Osteoblast (primary cell): ENCODE results near the gene ADGRG3. TPM values are rescaled to one million over a fixed set of nuclear protein-coding genes. Genes with fewer than 3 reads are reported as not detected.

ENCODE experiments used
- DNase-seq: peaks from one replicate; pipeline ENCODE4 v3.0.0; 2011; ENCODE audit warnings: low spot score, mixed read lengths; ENCODE audit not compliant: insufficient read length; ENCODE audit errors: missing footprints
- H2AFZ ChIP-seq: 2 replicates; pipeline ENCODE4 v1.6.0; 2011; ENCODE audit warnings: mild to moderate bottlenecking, low read length
- H3K27ac ChIP-seq: 2 replicates; pipeline ENCODE4 v1.5.1; 2011; ENCODE audit warnings: mild to moderate bottlenecking, low read depth, low read length, moderate library complexity
- H3K27me3 ChIP-seq: 2 replicates; pipeline ENCODE4 v1.6.0; 2012; ENCODE audit warnings: mild to moderate bottlenecking, control low read depth, inconsistent platforms, low read length, moderate library complexity; ENCODE audit not compliant: insufficient read depth
- H3K36me3 ChIP-seq: 2 replicates; pipeline ENCODE4 v1.5.1; 2011; ENCODE audit warnings: mild to moderate bottlenecking, low read length, control low read depth, moderate library complexity; ENCODE audit not compliant: insufficient read depth
- H3K4me1 ChIP-seq: 2 replicates; pipeline ENCODE4 v1.5.1; 2011; ENCODE audit warnings: mild to moderate bottlenecking, low read length, control low read depth, moderate library complexity; ENCODE audit not compliant: insufficient read depth
- H3K4me2 ChIP-seq: 2 replicates; pipeline ENCODE4 v1.6.0; 2011; ENCODE audit warnings: mild to moderate bottlenecking, low read length; ENCODE audit not compliant: insufficient read depth
- H3K4me3 ChIP-seq: fragments of 200-600 bp; sonication (generic); 3 replicates; pipeline ENCODE4 v1.5.1; 2012; ENCODE audit warnings: mild to moderate bottlenecking, low read length, inconsistent platforms; ENCODE audit not compliant: insufficient read depth
- H3K79me2 ChIP-seq: 2 replicates; pipeline ENCODE4 v1.6.0; 2012; ENCODE audit warnings: mild to moderate bottlenecking, low read length, control low read depth, inconsistent platforms; ENCODE audit not compliant: insufficient read depth
- H3K9me3 ChIP-seq: 2 replicates; pipeline ENCODE4 v1.5.1; 2011; ENCODE audit warnings: low read depth, low read length, control low read depth
- H4K20me1 ChIP-seq: 2 replicates; pipeline ENCODE4 v1.6.0; 2012; ENCODE audit warnings: mild to moderate bottlenecking, low read length, control low read depth; ENCODE audit not compliant: insufficient read depth
- total RNA-seq: library from RNA; depleted of rRNA; stranded (reverse); fragments of >200 nt; gene quantifications from 2 replicates; pipeline ENCODE4 v1.2.3, GENCODE V29; 2012
- TF ChIP-seq, protein P1 (sequence below): IDR thresholded peaks from 2 replicates; pipeline ENCODE4 v1.5.1; 2011; ENCODE audit warnings: mild to moderate bottlenecking, low read depth, low read length, moderate library complexity; ENCODE audit errors: extremely low read depth

ADGRG3 gene
- total RNA-seq, 1 donor = not detected

DNA sequence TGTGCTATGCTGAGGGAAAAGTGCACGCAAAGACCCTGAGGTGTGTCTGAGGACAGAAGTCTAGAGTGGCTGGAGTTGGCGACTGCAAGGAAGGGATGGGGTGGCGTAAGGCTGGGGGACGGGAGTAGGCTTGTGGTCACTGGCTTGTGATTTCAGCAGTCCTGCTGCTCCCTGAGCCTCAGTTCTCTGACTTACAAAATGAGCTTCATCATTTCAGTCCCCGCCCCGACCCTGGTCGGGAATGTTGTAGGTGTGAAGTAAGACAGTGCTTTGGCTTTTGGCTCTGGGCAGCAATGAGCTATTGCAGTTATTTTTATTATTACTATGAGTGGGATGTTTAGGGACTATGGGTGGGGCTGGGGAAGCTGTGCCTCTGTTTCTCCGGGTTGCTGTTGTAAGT lies 31.1 kb upstream of the ADGRG3 start:
- Histone ChIP-seq H3K4me2 (no peak overlapping the region), H3K27ac (no peak overlapping the region), H3K4me1 (peaks cover 30% of the 10 kb centered on the region), H3K4me3 (no peak overlapping the region), H3K27me3 (no peaks in the 10 kb centered on the region), H2AFZ (peak overlapping the region; percentile 41), H3K36me3 (no peaks in the 10 kb centered on the region), H3K79me2 (no peaks in the 10 kb centered on the region), H3K9me3 (no peaks in the 10 kb centered on the region), H4K20me1 (no peaks in the 10 kb centered on the region)
- TF ChIP-seq, protein P1, sequence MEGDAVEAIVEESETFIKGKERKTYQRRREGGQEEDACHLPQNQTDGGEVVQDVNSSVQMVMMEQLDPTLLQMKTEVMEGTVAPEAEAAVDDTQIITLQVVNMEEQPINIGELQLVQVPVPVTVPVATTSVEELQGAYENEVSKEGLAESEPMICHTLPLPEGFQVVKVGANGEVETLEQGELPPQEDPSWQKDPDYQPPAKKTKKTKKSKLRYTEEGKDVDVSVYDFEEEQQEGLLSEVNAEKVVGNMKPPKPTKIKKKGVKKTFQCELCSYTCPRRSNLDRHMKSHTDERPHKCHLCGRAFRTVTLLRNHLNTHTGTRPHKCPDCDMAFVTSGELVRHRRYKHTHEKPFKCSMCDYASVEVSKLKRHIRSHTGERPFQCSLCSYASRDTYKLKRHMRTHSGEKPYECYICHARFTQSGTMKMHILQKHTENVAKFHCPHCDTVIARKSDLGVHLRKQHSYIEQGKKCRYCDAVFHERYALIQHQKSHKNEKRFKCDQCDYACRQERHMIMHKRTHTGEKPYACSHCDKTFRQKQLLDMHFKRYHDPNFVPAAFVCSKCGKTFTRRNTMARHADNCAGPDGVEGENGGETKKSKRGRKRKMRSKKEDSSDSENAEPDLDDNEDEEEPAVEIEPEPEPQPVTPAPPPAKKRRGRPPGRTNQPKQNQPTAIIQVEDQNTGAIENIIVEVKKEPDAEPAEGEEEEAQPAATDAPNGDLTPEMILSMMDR = no peak
- no peak for DNase-seq

DNA sequence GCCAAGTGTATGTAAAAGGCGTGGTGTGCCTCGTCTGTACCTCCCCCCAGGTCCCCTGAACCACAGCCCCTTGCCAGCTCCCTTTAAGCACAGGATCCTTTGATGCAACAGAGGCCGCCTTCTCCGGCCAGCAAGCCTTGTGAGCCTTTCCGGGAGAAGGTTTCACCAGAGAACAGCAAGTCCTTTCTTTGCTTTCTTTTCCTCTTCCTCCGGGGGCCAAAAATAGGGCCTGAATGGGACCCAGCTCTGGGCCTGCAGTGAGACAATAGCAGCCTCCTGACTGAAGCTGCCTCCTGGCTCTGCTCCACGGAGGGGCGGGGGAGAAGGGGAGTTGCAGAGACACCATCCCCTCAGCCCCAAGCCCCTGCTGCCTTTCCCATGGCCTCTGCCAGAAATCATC lies 30.7 kb upstream of the ADGRG3 start:
- no peak overlapping the region for H3K4me2 ChIP-seq
- H3K4me1 ChIP-seq = peaks cover 26% of the 10 kb centered on the region
- TF ChIP-seq, protein P1 = no peak
- no peaks in the 10 kb centered on the region for H3K36me3 ChIP-seq
- no peak overlapping the region for H3K27ac ChIP-seq
- DNase-seq = no peak
- H4K20me1 ChIP-seq = no peaks in the 10 kb centered on the region
- H3K27me3 ChIP-seq = no peaks in the 10 kb centered on the region
- H2AFZ ChIP-seq = peak overlapping the region; percentile 41
- H3K79me2 ChIP-seq = no peaks in the 10 kb centered on the region
- no peak overlapping the region for H3K4me3 ChIP-seq
- no peaks in the 10 kb centered on the region for H3K9me3 ChIP-seq

DNA sequence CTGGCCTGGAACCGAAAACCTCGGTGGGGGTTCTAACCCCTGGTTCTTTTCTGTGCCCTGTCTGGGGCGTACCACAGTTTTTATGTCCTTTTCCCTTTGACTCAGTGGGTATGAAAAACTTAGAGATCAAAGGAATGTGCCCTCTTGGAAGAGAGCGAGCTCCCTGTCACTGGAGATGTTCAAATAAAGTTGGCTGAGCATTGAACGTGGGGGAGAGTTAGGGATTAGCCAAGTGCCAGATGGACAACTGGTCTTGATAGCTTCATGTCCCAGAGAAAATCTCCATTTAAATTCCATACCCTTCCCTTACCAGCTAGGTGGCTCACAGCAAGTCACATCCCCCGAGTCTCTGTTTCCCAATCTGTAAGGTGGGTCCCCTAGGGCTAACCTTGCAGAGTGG lies 30.1 kb upstream of the ADGRG3 start:
- H3K4me3 ChIP-seq = no peak overlapping the region
- H3K4me2 ChIP-seq = no peak overlapping the region
- H4K20me1 ChIP-seq = no peaks in the 10 kb centered on the region
- H3K27me3 ChIP-seq = no peaks in the 10 kb centered on the region
- H2AFZ ChIP-seq = no peak overlapping the region
- no peak for DNase-seq
- H3K79me2 ChIP-seq = no peaks in the 10 kb centered on the region
- H3K9me3 ChIP-seq = no peaks in the 10 kb centered on the region
- H3K36me3 ChIP-seq = no peaks in the 10 kb centered on the region
- TF ChIP-seq, protein P1 = no peak
- H3K4me1 ChIP-seq = peaks cover 25% of the 10 kb centered on the region
- no peak overlapping the region for H3K27ac ChIP-seq

DNA sequence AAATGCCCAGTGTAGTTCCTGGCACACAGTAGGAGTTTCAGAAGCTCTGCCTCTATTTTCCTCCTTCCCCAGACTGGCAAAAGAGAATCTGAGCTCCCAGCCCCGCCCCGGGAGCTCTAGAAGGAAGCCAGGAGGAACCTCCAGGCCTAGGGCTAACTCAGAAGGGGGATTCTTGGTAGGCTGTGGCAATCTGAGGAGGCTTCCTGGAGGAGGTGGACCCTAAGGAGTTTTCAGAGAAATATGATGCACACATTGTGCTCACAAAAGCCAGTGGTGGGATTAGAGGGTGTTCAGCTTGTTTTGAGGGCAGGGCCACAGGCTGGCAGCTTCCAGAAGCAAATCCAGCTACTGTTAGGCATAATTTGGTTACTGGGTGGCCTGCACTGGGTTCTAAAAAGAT lies 29.7 kb upstream of the ADGRG3 start:
- H3K27me3 ChIP-seq = no peaks in the 10 kb centered on the region
- H3K4me2 ChIP-seq = no peak overlapping the region
- H3K79me2 ChIP-seq = no peaks in the 10 kb centered on the region
- DNase-seq = no peak
- H3K4me1 ChIP-seq = peaks cover 27% of the 10 kb centered on the region
- no peaks in the 10 kb centered on the region for H4K20me1 ChIP-seq
- TF ChIP-seq, protein P1 = no peak
- no peaks in the 10 kb centered on the region for H3K9me3 ChIP-seq
- H3K36me3 ChIP-seq = no peaks in the 10 kb centered on the region
- no peak overlapping the region for H2AFZ ChIP-seq
- no peak overlapping the region for H3K27ac ChIP-seq
- H3K4me3 ChIP-seq = no peak overlapping the region
